ENCODE results near the gene THBD. TPM values are rescaled to one million over a fixed set of nuclear protein-coding genes. Genes with fewer than 3 reads are reported as not detected.

THBD gene
- total and polyA plus RNA-seq, 2 experiments from 2014 or later = 5.9 to 15.6 TPM

DNA sequence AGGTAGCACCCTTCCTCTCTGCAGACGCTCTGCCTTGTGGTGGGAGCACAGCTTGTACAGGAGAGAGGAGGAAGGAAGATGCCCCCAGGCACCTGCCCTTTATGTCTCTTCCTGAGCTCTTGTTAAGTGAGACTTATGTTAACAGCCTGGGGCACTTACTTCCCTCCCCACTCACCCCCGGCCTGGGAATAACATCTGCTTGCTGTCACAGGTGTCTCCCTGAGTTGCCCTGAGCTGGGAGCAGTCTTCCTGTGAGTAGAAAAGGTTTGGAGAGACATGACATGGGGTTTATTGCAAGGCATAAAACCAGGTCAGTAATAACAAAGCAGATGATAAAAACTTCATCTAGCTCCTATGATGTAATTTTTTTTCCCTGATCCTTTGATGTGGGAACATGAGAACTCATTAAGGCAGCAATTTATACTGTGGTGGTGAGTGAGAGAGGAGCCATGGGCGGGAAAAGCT, 12.4 kb downstream of the THBD start:
- Histone ChIP-seq H3K4me3 (no peak overlapping the region), H3K36me3 (ENCODE audit: low read depth) (no peaks in the 10 kb centered on the region), H4K20me1 (ENCODE audit: insufficient read depth) (no peaks in the 10 kb centered on the region), H2AFZ (no peak overlapping the region), H3K9me3 (ENCODE audit: low read depth) (no peaks in the 10 kb centered on the region), H3K9me2 (ENCODE audit: insufficient read depth) (no peaks in the 10 kb centered on the region), H3K27ac (no peak overlapping the region), H3K9ac (no peak overlapping the region), H3F3A (ENCODE audit: insufficient read depth) (no peaks in the 10 kb centered on the region), H3K79me2 (ENCODE audit: insufficient read depth) (no peaks in the 10 kb centered on the region), H3K4me2 (ENCODE audit: unreplicated experiment) (no peak overlapping the region), H3K4me1 (ENCODE audit: insufficient read depth) (no peaks in the 10 kb centered on the region), H3K27me3 (replicated peaks; ENCODE audit: insufficient read depth) (peaks cover 42% of the 10 kb centered on the region)
- WGBS, 2 experiments (ENCODE audit: low coverage in 1 of 2, low lambda C conversion rate in 2 of 2, missing lambda C conversion rate in 2 of 2) = 19 to 25% methylated on average over 3 of the region's 3 CpGs
- DNase-seq = no peak
- in situ Hi-C loops (cut with MboI) = no loop called here
- TF ChIP-seq EZH2phosphoT487 (IDR thresholded peaks at IDR 0.05; ENCODE audit: insufficient read depth, low read depth) (no peak), EZH2 (IDR thresholded peaks at IDR 0.05; ENCODE audit: insufficient read depth, poor library complexity, severe bottlenecking) (no peak)

DNA sequence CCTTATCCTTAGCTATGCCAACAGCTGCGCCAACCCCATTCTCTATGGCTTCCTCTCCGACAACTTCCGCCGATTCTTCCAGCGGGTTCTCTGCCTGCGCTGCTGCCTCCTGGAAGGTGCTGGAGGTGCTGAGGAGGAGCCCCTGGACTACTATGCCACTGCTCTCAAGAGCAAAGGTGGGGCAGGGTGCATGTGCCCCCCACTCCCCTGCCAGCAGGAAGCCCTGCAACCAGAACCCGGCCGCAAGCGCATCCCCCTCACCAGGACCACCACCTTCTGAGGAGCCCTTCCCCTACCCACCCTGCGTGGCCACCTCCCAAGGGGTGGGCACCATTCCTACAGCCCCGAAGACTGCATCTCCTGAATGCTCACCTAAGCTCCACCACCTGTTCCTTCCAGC, 13.1 kb downstream of the THBD start:
- Histone ChIP-seq H3K9me3 (ENCODE audit: low read depth) (no peaks in the 10 kb centered on the region), H3K9ac (no peak overlapping the region), H3K79me2 (ENCODE audit: insufficient read depth) (no peaks in the 10 kb centered on the region), H3K36me3 (ENCODE audit: low read depth) (no peaks in the 10 kb centered on the region), H3K4me3 (no peak overlapping the region), H3F3A (ENCODE audit: insufficient read depth) (no peaks in the 10 kb centered on the region), H2AFZ (no peak overlapping the region), H4K20me1 (ENCODE audit: insufficient read depth) (no peaks in the 10 kb centered on the region), H3K27me3 (replicated peaks; ENCODE audit: insufficient read depth) (peaks cover 48% of the 10 kb centered on the region), H3K4me1 (ENCODE audit: insufficient read depth) (no peaks in the 10 kb centered on the region), H3K4me2 (ENCODE audit: unreplicated experiment) (no peak overlapping the region), H3K27ac (no peak overlapping the region), H3K9me2 (ENCODE audit: insufficient read depth) (no peaks in the 10 kb centered on the region)
- 92 to 94% methylated on average over 11 of the region's 11 CpGs for WGBS, 2 experiments (ENCODE audit: low coverage in 1 of 2, low lambda C conversion rate in 2 of 2, missing lambda C conversion rate in 2 of 2)
- in situ Hi-C loops (cut with MboI) = no loop called here
- DNase-seq = no peak
- TF ChIP-seq EZH2phosphoT487 (IDR thresholded peaks at IDR 0.05; ENCODE audit: insufficient read depth, low read depth) (no peak), EZH2 (IDR thresholded peaks at IDR 0.05; ENCODE audit: insufficient read depth, poor library complexity, severe bottlenecking) (no peak)

DNA sequence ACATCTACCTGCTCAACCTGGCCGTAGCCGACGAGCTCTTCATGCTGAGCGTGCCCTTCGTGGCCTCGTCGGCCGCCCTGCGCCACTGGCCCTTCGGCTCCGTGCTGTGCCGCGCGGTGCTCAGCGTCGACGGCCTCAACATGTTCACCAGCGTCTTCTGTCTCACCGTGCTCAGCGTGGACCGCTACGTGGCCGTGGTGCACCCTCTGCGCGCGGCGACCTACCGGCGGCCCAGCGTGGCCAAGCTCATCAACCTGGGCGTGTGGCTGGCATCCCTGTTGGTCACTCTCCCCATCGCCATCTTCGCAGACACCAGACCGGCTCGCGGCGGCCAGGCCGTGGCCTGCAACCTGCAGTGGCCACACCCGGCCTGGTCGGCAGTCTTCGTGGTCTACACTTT, 13.7 kb downstream of the THBD start:
- Histone ChIP-seq H2AFZ (no peak overlapping the region), H3K4me3 (no peak overlapping the region), H3K4me1 (ENCODE audit: insufficient read depth) (no peaks in the 10 kb centered on the region), H3K79me2 (ENCODE audit: insufficient read depth) (no peaks in the 10 kb centered on the region), H3K9me2 (ENCODE audit: insufficient read depth) (no peaks in the 10 kb centered on the region), H4K20me1 (ENCODE audit: insufficient read depth) (no peaks in the 10 kb centered on the region), H3F3A (ENCODE audit: insufficient read depth) (no peaks in the 10 kb centered on the region), H3K4me2 (ENCODE audit: unreplicated experiment) (no peak overlapping the region), H3K27me3 (replicated peaks; ENCODE audit: insufficient read depth) (peaks cover 53% of the 10 kb centered on the region), H3K36me3 (ENCODE audit: low read depth) (no peaks in the 10 kb centered on the region), H3K27ac (no peak overlapping the region), H3K9ac (no peak overlapping the region), H3K9me3 (ENCODE audit: low read depth) (no peaks in the 10 kb centered on the region)
- in situ Hi-C loops (cut with MboI) = no loop called here
- TF ChIP-seq EZH2 (IDR thresholded peaks at IDR 0.05; ENCODE audit: insufficient read depth, poor library complexity, severe bottlenecking) (no peak), EZH2phosphoT487 (IDR thresholded peaks at IDR 0.05; ENCODE audit: insufficient read depth, low read depth) (no peak)
- 92 to 94% methylated on average over 41 of the region's 41 CpGs for WGBS, 2 experiments (ENCODE audit: low coverage in 1 of 2, low lambda C conversion rate in 2 of 2, missing lambda C conversion rate in 2 of 2)
- DNase-seq = no peak

DNA sequence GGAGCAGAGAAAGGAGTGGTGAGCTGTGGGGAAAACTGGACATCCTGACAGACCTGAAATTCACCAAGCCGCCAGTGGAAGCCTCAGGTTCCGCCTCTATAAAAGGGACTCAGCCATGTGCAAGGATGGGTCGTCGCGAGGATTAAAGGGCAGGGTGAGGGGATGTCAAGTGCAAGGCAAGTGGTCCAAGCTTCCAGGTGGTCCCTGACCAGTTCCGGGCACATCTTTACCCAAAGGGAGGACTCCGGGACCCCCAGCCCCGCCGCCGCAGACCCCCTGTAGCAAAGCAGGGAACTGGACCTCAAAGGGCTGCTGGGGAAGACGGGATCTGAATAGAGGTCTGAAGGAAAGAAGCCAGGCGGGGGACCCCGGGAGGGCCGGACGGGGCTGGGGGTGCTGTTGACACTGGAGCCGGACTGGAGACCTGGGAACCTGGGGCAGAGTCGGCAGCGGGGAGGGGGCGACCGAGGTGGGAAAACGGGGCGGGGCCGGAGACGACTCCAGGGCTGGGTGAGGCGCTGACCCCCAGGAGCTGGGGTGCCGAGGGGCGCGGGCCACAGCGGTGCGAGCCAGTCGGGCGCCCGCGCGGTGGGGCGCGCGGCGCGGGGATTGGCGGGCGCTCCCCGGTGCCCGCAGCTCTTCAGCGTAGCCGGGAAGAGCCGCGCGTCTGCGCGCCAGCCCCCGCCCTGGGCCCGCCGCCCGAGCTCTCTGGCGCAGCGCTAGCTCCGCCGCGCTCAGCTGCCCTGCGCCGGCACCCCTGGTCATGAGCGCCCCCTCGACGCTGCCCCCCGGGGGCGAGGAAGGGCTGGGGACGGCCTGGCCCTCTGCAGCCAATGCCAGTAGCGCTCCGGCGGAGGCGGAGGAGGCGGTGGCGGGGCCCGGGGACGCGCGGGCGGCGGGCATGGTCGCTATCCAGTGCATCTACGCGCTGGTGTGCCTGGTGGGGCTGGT, 14.5 kb downstream of the THBD start, which contains the start of gene SSTR4:
SSTR4 (plus strand) TSS at position 592 of the 951 bp plus-strand sequence; CDS start at position 764, 172 bp downstream.
- Histone ChIP-seq H4K20me1 (ENCODE audit: insufficient read depth) (no peaks in the 10 kb centered on the region), H3K27me3 (replicated peaks; ENCODE audit: insufficient read depth) (peaks cover 50% of the 10 kb centered on the region), H2AFZ (no peak within 1 kb of the TSS), H3K9me2 (ENCODE audit: insufficient read depth) (no peaks in the 10 kb centered on the region), H3K4me1 (ENCODE audit: insufficient read depth) (no peaks in the 10 kb centered on the region), H3K9me3 (ENCODE audit: low read depth) (no peaks in the 10 kb centered on the region), H3F3A (ENCODE audit: insufficient read depth) (no peaks in the 10 kb centered on the region), H3K9ac (no peak within 1 kb of the TSS), H3K4me2 (ENCODE audit: unreplicated experiment) (no peak within 1 kb of the TSS), H3K4me3 (no peak within 1 kb of the TSS), H3K27ac (no peak within 1 kb of the TSS), H3K36me3 (ENCODE audit: low read depth) (no peaks in the 10 kb centered on the region), H3K79me2 (ENCODE audit: insufficient read depth) (no peaks in the 10 kb centered on the region)
- TF ChIP-seq EZH2phosphoT487 (IDR thresholded peaks at IDR 0.05; ENCODE audit: insufficient read depth, low read depth) = no peak
- no peak for TF ChIP-seq EZH2 (IDR thresholded peaks at IDR 0.05; ENCODE audit: insufficient read depth, poor library complexity, severe bottlenecking)
- no peak for DNase-seq
- whole genome bisulfite sequencing, 2 experiments (ENCODE audit: low coverage in 1 of 2, low lambda C conversion rate in 2 of 2, missing lambda C conversion rate in 2 of 2) = 25 to 29% methylated on average over 41 to 49 of the region's 83 CpGs
- in situ Hi-C loops (cut with MboI) = no loop called here

All from GM23248 (cell line).